Hepatocyte (in vitro differentiated cells): ENCODE measurements around the gene CYSRT1.

Experiments used
- EZH2 ChIP-seq: fragments of 200-600 bp; sonication (generic); IDR thresholded peaks from 2 replicates; pipeline ENCODE4 v1.6.1; 2016; ENCODE audit warnings: antibody characterized with exemption, mild to moderate bottlenecking, borderline replicate concordance
- EZH2phosphoT487 ChIP-seq: fragments of 200-600 bp; sonication (generic); IDR thresholded peaks from one replicate; pipeline ENCODE4 v1.6.1; 2018; ENCODE audit warnings: antibody characterized with exemption, mild to moderate bottlenecking, low read depth, moderate library complexity; ENCODE audit not compliant: unreplicated experiment, severe bottlenecking
- TF ChIP-seq, protein P1 (sequence below): fragments of 200-600 bp; sonication (generic); IDR thresholded peaks from 2 replicates; pipeline ENCODE4 v1.5.1; 2016; ENCODE audit warnings: antibody characterized with exemption, mild to moderate bottlenecking; ENCODE audit not compliant: poor library complexity

DNA sequence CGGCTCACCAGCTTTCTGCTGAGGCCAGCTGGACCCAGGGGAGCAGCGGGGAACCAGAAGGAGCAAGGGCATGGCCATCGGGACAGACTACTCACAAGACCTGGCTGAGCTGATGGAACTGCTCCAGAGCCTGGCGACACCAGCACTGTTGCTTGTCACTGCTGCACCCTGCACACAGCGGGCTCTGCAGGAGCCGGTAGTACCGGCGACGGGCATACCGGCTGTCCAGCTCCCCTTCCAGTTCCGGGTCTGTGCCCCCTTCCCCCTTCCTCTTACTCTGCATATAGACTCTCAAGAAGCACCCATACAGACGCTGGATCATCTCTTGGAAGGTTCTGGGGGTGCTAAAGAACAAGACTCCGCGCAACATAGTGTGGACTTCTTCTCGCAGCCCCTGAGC is 37.6 kb upstream of the CYSRT1 start:
- TF ChIP-seq, protein P1, sequence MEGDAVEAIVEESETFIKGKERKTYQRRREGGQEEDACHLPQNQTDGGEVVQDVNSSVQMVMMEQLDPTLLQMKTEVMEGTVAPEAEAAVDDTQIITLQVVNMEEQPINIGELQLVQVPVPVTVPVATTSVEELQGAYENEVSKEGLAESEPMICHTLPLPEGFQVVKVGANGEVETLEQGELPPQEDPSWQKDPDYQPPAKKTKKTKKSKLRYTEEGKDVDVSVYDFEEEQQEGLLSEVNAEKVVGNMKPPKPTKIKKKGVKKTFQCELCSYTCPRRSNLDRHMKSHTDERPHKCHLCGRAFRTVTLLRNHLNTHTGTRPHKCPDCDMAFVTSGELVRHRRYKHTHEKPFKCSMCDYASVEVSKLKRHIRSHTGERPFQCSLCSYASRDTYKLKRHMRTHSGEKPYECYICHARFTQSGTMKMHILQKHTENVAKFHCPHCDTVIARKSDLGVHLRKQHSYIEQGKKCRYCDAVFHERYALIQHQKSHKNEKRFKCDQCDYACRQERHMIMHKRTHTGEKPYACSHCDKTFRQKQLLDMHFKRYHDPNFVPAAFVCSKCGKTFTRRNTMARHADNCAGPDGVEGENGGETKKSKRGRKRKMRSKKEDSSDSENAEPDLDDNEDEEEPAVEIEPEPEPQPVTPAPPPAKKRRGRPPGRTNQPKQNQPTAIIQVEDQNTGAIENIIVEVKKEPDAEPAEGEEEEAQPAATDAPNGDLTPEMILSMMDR: no peak
- no peak for TF ChIP-seq EZH2
- no peak for TF ChIP-seq EZH2phosphoT487
